HUES48 (cell line): ENCODE measurements around the gene IL9R.
"Not testable (repeated sequence)": the region's sequence is repeated elsewhere in the genome, so short reads cannot be mapped to it uniquely, and the experiment has no call there.

Experiments
- H3K27ac ChIP-seq: one replicate; pipeline ENCODE4 v1.7.0; 2013; ENCODE audit warnings: low read depth, low read length, inconsistent platforms
- H3K27me3 ChIP-seq: 2 replicates; pipeline ENCODE4 v1.6.1; 2013; ENCODE audit warnings: mild to moderate bottlenecking, low read length; ENCODE audit not compliant: control insufficient read depth, insufficient read depth
- H3K36me3 ChIP-seq: 2 replicates; pipeline ENCODE4 v1.6.1; 2013; ENCODE audit warnings: low read length; ENCODE audit not compliant: control insufficient read depth, insufficient read depth
- H3K4me1 ChIP-seq: 2 replicates; pipeline ENCODE4 v1.6.1; 2013; ENCODE audit warnings: mild to moderate bottlenecking, low read length; ENCODE audit not compliant: control insufficient read depth, insufficient read depth
- H3K4me3 ChIP-seq: 2 replicates; pipeline ENCODE4 v1.5.1; 2013; ENCODE audit warnings: mild to moderate bottlenecking, low read depth, low read length
- H3K9ac ChIP-seq: 2 replicates; pipeline ENCODE4 v1.6.1; 2013; ENCODE audit warnings: mild to moderate bottlenecking, low read depth, low read length, moderate library complexity
- H3K9me3 ChIP-seq: 2 replicates; pipeline ENCODE4 v1.6.1; 2013; ENCODE audit warnings: low read length; ENCODE audit not compliant: control insufficient read depth, insufficient read depth

The IL9R gene

GRCh38 chrX:155998116-155998515 lies 620 bp downstream of the IL9R start:
- no peaks in the 10 kb centered on the region for H3K4me1 ChIP-seq
- H3K27ac ChIP-seq: no peak overlapping the region
- H3K9ac ChIP-seq: no peak overlapping the region
- no peaks in the 10 kb centered on the region for H3K27me3 ChIP-seq
- no peak overlapping the region for H3K4me3 ChIP-seq
- H3K9me3 ChIP-seq: peaks cover 74% of the 10 kb centered on the region
- H3K36me3 ChIP-seq: no peaks in the 10 kb centered on the region

GRCh38 chrX:155998761-155999510 lies 1.4 kb downstream of the IL9R start:
- H3K9me3 ChIP-seq: peaks cover 79% of the 10 kb centered on the region
- no peaks in the 10 kb centered on the region for H3K36me3 ChIP-seq
- no peaks in the 10 kb centered on the region for H3K4me1 ChIP-seq
- no peak overlapping the region for H3K27ac ChIP-seq
- H3K27me3 ChIP-seq: no peaks in the 10 kb centered on the region
- no peak overlapping the region for H3K4me3 ChIP-seq
- no peak overlapping the region for H3K9ac ChIP-seq

GRCh38 chrX:155999751-156000150 lies 2.3 kb downstream of the IL9R start:
- H3K9ac ChIP-seq, H3K4me3 ChIP-seq, H3K27ac ChIP-seq, H3K4me1 ChIP-seq, H3K27me3 ChIP-seq, H3K36me3 ChIP-seq: not testable (repeated sequence)
- peaks cover 83% of the 10 kb centered on the region for H3K9me3 ChIP-seq

- H3K4me1 ChIP-seq: no peaks in the 10 kb centered on the region
- H3K9ac ChIP-seq: no peak overlapping the region
- H3K4me3 ChIP-seq: no peak overlapping the region
- peaks cover 82% of the 10 kb centered on the region for H3K9me3 ChIP-seq
- H3K27ac ChIP-seq: no peak overlapping the region
- no peaks in the 10 kb centered on the region for H3K36me3 ChIP-seq
- no peaks in the 10 kb centered on the region for H3K27me3 ChIP-seq
Measured at GRCh38 chrX:156000361-156000926, 2.9 kb downstream of the IL9R start.

- Histone ChIP-seq H3K9me3 (peaks cover 76% of the 10 kb centered on the region), H3K27ac (no peak overlapping the region), H3K4me1 (no peaks in the 10 kb centered on the region), H3K36me3 (no peaks in the 10 kb centered on the region), H3K4me3 (no peak overlapping the region), H3K9ac (no peak overlapping the region), H3K27me3 (no peaks in the 10 kb centered on the region)
Measured at GRCh38 chrX:156001001-156001666, 3.6 kb downstream of the IL9R start.

GRCh38 chrX:156001667-156002021 lies 4.1 kb downstream of the IL9R start:
- Histone ChIP-seq H3K27me3 (no peaks in the 10 kb centered on the region), H3K36me3 (no peaks in the 10 kb centered on the region), H3K4me3 (no peak overlapping the region), H3K9me3 (peaks cover 73% of the 10 kb centered on the region), H3K27ac (no peak overlapping the region), H3K4me1 (no peaks in the 10 kb centered on the region), H3K9ac (no peak overlapping the region)

- H3K27ac ChIP-seq: no peak overlapping the region
- H3K4me1 ChIP-seq: no peaks in the 10 kb centered on the region
- H3K27me3 ChIP-seq: no peaks in the 10 kb centered on the region
- no peaks in the 10 kb centered on the region for H3K36me3 ChIP-seq
- H3K4me3 ChIP-seq: no peak overlapping the region
- H3K9ac ChIP-seq: no peak overlapping the region
- H3K9me3 ChIP-seq: peaks cover 69% of the 10 kb centered on the region
Measured at GRCh38 chrX:156002507-156002906, 5.0 kb downstream of the IL9R start.

GRCh38 chrX:156003486-156004185 lies 6.1 kb downstream of the IL9R start:
- no peaks in the 10 kb centered on the region for H3K4me1 ChIP-seq
- no peaks in the 10 kb centered on the region for H3K36me3 ChIP-seq
- no peak overlapping the region for H3K9ac ChIP-seq
- H3K27me3 ChIP-seq: no peaks in the 10 kb centered on the region
- H3K9me3 ChIP-seq: peaks cover 59% of the 10 kb centered on the region
- H3K4me3 ChIP-seq: no peak overlapping the region
- no peak overlapping the region for H3K27ac ChIP-seq

GRCh38 chrX:156004256-156004655 lies 6.8 kb downstream of the IL9R start:
- Histone ChIP-seq H3K4me3 (no peak overlapping the region), H3K27me3 (no peaks in the 10 kb centered on the region), H3K4me1 (no peaks in the 10 kb centered on the region), H3K27ac (no peak overlapping the region), H3K36me3 (no peaks in the 10 kb centered on the region), H3K9me3 (peaks cover 58% of the 10 kb centered on the region), H3K9ac (no peak overlapping the region)

- no peak overlapping the region for H3K4me3 ChIP-seq
- H3K9me3 ChIP-seq: peaks cover 54% of the 10 kb centered on the region
- no peak overlapping the region for H3K9ac ChIP-seq
- no peak overlapping the region for H3K27ac ChIP-seq
- no peaks in the 10 kb centered on the region for H3K36me3 ChIP-seq
- no peaks in the 10 kb centered on the region for H3K4me1 ChIP-seq
- H3K27me3 ChIP-seq: no peaks in the 10 kb centered on the region
Measured at GRCh38 chrX:156004740-156005139, 7.2 kb downstream of the IL9R start.

GRCh38 chrX:156005144-156005543 lies 7.6 kb downstream of the IL9R start:
- Histone ChIP-seq H3K9me3 (peaks cover 52% of the 10 kb centered on the region), H3K27ac (no peak overlapping the region), H3K27me3 (no peaks in the 10 kb centered on the region), H3K4me1 (no peaks in the 10 kb centered on the region), H3K9ac (no peak overlapping the region), H3K4me3 (no peak overlapping the region), H3K36me3 (no peaks in the 10 kb centered on the region)
